Bladder microvascular endothelial cell (primary cell): ENCODE results near the gene RTRAF. TPM values are rescaled to one million over a fixed set of nuclear protein-coding genes. Genes with fewer than 3 reads are reported as not detected.

ENCODE experiments used
- total RNA-seq: library from RNA; depleted of rRNA; stranded (reverse); fragments of >200 nt; gene quantifications from 2 replicates; pipeline ENCODE4 v1.2.3, GENCODE V29; 2014

The RTRAF gene
- 41.1 and 139 TPM in 2 replicates for total RNA-seq

DNA sequence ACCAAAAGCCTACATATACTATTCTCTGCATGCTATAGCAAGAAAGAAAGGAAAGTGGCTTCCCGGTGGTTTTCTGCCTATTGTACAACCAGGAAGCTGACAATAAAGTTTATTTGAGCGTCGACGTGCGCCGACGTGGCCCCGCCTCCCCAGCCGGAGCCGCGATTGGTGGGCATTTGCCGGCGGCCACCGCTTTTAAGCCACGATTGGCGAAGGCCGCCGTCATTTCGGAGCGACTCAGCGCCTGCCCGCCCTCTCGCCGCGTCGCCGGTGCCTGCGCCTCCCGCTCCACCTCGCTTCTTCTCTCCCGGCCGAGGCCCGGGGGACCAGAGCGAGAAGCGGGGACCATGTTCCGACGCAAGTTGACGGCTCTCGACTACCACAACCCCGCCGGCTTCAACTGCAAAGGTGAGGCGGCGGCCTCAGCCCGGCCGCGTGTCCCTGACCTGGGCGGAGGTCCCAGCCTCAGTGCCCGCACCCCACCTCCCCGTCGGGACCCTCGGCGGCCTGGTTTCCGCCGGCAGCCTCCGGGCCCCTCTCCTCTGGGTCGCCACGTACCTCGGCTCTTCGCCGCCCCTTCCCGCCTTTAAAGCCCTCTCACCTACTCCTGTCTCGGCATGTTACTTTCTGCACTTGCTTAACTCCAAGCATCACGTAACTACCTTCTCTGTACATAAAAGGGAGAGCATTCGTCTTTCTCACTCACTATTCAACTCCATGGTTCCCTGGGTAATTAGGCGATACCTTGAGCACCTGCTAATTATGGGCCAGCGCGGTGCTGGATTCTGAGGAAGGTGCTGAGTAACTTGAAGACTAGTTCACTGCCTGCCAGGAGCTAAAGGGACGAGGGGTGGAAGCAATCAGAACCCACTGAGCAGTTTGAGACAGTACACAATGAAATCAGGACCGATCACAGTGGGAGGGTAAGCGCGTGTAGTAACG, at the start of gene RTRAF:
Gene RTRAF (plus strand): TSS at position 254 of the 942 bp plus-strand sequence. CDS start 94 bp downstream, at position 348.

Other genes with a start within 250 kb of the RTRAF start
- gene GNG2, start 128.9 kb upstream of the RTRAF start, total RNA-seq, result 1.5 and 4.0 TPM in 2 replicates
- gene NID2, start 79.5 kb downstream of the RTRAF start, total RNA-seq, result 16.4 and 23.5 TPM in 2 replicates